Measurements from ENCODE around the gene JARID2. TPM values are rescaled to one million over a fixed set of nuclear protein-coding genes. Genes with fewer than 3 reads are reported as not detected.

The JARID2 gene
- total and polyA plus RNA-seq, 9 of the 15 experiments (the other 6 are each of a cell fraction or from before 2014, with no cell fraction given), result 5.0 to 29.0 (median 15.6) TPM

DNA sequence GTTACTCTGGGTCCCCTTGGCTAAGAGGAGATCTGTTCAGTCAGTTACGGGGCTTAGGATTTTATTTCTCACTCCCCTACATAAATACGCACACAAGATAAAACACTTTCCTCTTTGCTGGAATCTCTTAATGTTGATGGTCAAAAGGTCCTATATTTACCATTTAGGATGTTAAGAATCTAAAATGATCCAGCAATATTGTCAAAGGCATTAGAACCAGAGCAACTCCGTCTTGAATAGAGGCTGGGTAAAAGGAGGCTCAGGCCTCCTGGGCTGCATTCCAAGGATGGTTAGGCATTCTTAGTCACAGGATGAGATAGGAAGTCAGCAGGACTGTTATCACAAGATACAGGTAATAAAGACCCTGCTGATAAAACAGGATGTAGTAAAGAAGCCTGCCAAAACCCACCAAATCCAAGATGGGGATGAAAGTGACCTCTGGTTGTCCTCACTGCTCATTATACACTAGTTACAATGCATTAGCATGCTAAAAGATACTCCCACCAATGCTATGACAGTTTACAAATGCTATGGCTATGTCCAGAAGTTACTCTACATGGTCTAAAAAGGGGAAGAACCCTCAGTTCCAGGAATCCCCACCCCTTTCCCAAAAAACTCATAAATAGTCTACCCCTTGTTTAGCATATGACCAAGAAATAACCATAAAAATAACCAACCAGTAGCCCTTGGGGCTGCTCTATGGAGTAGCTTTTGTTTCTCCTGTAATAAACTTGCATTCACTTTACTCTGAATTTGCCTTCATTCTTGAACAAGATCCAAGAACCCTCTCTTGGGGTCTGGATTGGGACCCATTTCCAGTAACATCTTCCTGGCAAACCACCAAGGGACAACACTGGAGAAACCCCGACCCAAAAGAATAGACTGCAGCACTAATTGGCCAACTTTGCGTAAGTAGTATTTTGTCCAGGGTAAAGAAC, 309.5 kb downstream of the JARID2 start (continued):
- TF ChIP-seq, protein P1, sequence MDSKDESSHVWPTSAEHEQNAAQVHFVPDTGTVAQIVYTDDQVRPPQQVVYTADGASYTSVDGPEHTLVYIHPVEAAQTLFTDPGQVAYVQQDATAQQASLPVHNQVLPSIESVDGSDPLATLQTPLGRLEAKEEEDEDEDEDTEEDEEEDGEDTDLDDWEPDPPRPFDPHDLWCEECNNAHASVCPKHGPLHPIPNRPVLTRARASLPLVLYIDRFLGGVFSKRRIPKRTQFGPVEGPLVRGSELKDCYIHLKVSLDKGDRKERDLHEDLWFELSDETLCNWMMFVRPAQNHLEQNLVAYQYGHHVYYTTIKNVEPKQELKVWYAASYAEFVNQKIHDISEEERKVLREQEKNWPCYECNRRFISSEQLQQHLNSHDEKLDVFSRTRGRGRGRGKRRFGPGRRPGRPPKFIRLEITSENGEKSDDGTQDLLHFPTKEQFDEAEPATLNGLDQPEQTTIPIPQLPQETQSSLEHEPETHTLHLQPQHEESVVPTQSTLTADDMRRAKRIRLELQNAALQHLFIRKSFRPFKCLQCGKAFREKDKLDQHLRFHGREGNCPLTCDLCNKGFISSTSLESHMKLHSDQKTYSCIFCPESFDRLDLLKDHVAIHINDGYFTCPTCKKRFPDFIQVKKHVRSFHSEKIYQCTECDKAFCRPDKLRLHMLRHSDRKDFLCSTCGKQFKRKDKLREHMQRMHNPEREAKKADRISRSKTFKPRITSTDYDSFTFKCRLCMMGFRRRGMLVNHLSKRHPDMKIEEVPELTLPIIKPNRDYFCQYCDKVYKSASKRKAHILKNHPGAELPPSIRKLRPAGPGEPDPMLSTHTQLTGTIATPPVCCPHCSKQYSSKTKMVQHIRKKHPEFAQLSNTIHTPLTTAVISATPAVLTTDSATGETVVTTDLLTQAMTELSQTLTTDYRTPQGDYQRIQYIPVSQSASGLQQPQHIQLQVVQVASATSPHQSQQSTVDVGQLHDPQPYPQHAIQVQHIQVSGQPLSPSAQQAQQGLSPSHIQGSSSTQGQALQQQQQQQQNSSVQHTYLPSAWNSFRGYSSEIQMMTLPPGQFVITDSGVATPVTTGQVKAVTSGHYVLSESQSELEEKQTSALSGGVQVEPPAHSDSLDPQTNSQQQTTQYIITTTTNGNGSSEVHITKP (IDR thresholded peaks at IDR 0.05; ENCODE audit: partially characterized antibody), result peak; percentile 73
- TF ChIP-seq NFE2 (IDR thresholded peaks at IDR 0.05; ENCODE audit: low read depth) (peak; percentile 37; the same call in 1 of the 2 replicates), CCAR2 (IDR thresholded peaks at IDR 0.05; ENCODE audit: low read depth, low read length) (no peak), ASH1L (IDR thresholded peaks at IDR 0.05; ENCODE audit: borderline replicate concordance, low read depth, partially characterized antibody) (no peak), ZNF311 (CRISPR knock-in tag; IDR thresholded peaks at IDR 0.05) (peak; percentile 87), HEY1 (CRISPR knock-in tag; IDR thresholded peaks at IDR 0.05; ENCODE audit: borderline replicate concordance) (peak; percentile 70; the same call in 1 of the 2 replicates), ZNF77 (CRISPR knock-in tag; IDR thresholded peaks at IDR 0.05) (no peak), SMC3 (conservative IDR thresholded peaks at IDR 0.05; ENCODE audit: insufficient read depth, low read depth, low read length) (no peak), ZNF551 (CRISPR knock-in tag; IDR thresholded peaks at IDR 0.05) (0 out of 2 replicates have a peak, but pooled peaks have one; percentile 54), BACH1 (tag; IDR thresholded peaks at IDR 0.05) (peak; percentile 77), FOS (IDR thresholded peaks at IDR 0.05; ENCODE audit: extremely low read depth, insufficient read length) (peak; percentile 11), ZNF347 (CRISPR knock-in tag; IDR thresholded peaks at IDR 0.05; ENCODE audit: low read depth) (no peak), ZNF316 (IDR thresholded peaks at IDR 0.05) (no peak; the same call in 1 of the 2 replicates), HDAC1 (IDR thresholded peaks at IDR 0.05) (0 out of 4 replicates have a peak, but pooled peaks of 1 of the 2 experiments have one; percentile 20), NEUROD1 (IDR thresholded peaks at IDR 0.05; ENCODE audit: borderline replicate concordance, low read depth, low read length, partially characterized antibody) (peak; percentile 51), CTBP1 (IDR thresholded peaks at IDR 0.05; ENCODE audit: borderline replicate concordance) (peak; percentile 99)
- TF ChIP-seq, protein P2, sequence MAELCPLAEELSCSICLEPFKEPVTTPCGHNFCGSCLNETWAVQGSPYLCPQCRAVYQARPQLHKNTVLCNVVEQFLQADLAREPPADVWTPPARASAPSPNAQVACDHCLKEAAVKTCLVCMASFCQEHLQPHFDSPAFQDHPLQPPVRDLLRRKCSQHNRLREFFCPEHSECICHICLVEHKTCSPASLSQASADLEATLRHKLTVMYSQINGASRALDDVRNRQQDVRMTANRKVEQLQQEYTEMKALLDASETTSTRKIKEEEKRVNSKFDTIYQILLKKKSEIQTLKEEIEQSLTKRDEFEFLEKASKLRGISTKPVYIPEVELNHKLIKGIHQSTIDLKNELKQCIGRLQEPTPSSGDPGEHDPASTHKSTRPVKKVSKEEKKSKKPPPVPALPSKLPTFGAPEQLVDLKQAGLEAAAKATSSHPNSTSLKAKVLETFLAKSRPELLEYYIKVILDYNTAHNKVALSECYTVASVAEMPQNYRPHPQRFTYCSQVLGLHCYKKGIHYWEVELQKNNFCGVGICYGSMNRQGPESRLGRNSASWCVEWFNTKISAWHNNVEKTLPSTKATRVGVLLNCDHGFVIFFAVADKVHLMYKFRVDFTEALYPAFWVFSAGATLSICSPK (IDR thresholded peaks at IDR 0.05; ENCODE audit: borderline replicate concordance), result no peak
- TF ChIP-seq, protein P3, sequence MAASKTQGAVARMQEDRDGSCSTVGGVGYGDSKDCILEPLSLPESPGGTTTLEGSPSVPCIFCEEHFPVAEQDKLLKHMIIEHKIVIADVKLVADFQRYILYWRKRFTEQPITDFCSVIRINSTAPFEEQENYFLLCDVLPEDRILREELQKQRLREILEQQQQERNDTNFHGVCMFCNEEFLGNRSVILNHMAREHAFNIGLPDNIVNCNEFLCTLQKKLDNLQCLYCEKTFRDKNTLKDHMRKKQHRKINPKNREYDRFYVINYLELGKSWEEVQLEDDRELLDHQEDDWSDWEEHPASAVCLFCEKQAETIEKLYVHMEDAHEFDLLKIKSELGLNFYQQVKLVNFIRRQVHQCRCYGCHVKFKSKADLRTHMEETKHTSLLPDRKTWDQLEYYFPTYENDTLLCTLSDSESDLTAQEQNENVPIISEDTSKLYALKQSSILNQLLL (CRISPR knock-in tag; IDR thresholded peaks at IDR 0.05; ENCODE audit: borderline replicate concordance), result no peak
- TF ChIP-seq, protein P4, sequence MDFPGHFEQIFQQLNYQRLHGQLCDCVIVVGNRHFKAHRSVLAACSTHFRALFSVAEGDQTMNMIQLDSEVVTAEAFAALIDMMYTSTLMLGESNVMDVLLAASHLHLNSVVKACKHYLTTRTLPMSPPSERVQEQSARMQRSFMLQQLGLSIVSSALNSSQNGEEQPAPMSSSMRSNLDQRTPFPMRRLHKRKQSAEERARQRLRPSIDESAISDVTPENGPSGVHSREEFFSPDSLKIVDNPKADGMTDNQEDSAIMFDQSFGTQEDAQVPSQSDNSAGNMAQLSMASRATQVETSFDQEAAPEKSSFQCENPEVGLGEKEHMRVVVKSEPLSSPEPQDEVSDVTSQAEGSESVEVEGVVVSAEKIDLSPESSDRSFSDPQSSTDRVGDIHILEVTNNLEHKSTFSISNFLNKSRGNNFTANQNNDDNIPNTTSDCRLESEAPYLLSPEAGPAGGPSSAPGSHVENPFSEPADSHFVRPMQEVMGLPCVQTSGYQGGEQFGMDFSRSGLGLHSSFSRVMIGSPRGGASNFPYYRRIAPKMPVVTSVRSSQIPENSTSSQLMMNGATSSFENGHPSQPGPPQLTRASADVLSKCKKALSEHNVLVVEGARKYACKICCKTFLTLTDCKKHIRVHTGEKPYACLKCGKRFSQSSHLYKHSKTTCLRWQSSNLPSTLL (IDR thresholded peaks at IDR 0.05), result no peak

Measured in K562 (cell line).